SIG-M5 treated with dmso at 0.1 percent for 504 hours (cell line): ENCODE measurements around the gene CCDC201.
"Not testable (repeated sequence)": the region's sequence is repeated elsewhere in the genome, so short reads cannot be mapped to it uniquely, and the experiment has no call there.

ENCODE experiments used
- DNase-seq: peaks from one replicate; lab custom pipeline; 2025; ENCODE audit not compliant: unreplicated experiment; lab: John Stamatoyannopoulos, UW

The CCDC201 gene

DNA sequence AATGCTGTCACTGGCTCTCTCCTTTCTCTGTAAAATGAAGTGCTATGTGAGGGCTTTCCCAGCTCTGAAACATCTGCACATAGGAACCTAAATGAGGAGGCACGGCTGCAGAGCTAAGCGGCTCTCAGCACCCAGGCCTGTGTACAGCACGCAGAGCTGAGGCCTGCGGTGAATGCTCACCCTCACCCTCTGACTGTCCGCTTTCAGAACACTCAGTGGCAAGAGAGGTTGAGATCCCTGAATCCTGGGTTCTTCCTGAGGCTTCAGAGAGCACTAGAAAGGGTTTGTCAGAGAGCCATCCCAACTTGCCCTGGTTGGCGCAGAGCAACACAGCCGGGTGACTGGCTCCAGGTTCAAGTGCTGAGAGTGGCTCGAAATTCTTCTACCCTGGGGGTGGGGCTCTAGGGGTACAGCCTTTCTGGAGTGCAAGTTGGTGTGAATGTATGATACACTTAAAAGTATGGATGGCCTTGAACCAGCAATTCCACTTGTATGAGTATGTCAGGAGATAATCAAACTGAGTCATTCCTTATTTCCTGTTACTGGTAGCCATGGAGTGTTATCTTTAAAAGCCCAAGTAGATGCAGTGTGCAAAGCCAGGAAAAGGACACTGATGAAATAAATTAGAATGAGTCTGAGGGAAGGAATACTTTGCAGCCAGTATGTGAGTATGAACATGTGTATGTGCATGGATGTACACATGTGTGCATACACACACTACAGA is 1.7 kb upstream of the CCDC201 start:
- DNase-seq, result no peak

DNA sequence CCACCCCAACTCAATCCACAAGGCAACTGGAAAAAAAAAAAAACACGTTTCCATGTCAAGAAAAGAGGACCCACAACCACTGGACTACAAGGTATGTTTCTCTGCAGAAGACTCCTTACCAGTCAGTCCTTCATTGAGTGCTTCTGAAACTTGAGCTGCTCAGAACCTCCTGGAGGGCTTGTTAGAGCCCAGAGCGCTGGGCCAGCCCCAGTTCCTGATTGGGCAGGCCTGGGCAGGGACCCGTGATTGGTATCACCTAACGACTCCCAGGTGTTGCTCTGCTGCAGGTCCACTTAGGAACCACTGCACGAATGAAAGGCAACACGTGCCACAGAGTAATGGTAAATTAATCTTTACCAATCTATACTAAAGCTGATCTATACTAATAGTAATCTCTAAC is 473 bp upstream of the CCDC201 start:
- DNase-seq, result no peak

DNA sequence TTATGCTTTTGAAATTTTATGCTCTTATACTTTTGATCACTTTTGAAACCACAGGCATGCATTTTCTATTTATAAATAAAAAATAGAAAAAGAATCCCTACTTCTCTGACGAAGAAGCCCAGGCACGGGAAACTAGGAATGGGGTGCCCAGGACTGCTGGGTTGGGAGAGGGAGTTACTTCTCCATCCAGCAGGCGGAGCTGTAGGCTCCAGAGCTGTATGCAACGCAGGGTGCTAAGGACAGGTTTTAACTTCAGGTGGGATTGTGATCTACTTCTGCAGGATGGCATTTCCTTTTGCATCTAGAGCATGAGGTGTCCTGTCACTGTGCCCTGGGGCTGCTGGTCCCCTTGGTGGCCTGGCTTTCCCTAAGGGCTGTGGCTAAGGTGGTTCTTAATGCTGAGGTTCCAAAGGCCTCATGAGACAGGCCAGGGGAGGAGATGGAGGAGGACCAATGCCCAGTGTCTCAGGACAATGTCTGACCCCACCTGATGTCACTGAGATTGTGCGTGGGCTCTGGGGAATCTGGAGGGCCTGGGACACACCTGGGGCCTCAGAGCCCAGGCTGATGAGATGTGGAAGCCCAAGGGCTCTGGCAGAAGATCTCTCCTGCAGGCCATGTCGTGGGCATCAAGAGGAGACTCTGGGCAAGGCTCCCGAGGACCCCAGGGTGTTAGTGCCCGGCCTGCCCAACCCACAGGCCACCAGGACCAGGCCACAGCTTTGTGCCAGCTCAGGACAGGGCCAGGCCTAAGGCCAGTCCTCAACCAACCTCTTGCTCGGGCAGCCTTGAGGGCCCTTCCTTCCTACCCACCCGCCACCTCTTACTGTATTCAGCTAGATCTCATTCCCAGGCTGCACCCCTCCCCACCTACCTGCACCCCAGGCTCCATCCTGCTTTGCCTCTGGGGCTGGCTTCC is 507 bp downstream of the CCDC201 start:
- DNase-seq, result no peak

DNA sequence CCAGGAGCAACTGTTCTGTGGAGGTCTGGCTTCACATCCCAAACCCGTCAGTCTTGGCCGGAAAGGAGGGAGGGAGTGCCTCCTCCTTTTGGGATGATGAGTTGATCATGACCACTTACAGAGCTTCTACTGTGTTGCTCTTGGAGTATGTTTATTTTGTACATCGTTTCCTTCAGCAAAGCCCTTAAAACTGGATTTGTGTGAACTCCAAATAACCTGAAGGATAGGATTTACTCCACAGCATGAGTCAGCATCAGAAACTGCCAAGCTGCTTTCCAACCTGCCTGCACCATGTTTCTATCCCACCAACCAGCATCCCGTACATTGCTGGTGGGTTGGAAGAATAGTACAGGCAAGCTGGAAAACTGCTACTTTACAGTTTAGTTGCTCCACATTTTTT is 3.5 kb downstream of the CCDC201 start:
- DNase-seq, result no peak

DNA sequence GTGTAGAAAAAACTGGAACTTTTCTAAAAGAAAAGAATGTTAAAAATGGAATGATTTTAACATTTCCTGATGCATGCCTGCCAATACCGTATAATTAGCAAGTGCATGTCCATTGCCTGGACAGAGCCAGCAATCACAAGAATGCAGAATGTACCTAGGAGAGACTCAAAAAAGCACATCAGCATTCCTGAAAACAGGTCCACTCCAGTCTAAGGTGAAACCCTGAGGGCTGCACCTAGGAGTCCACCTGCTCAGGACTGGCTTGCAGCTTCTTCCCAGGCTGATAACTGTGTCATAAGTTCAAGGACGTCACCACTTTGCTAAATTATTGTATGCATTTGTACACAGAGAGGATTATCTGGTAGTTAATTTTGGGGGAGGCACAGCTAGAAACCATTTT is 5.4 kb downstream of the CCDC201 start:
- DNase-seq, result no peak

DNA sequence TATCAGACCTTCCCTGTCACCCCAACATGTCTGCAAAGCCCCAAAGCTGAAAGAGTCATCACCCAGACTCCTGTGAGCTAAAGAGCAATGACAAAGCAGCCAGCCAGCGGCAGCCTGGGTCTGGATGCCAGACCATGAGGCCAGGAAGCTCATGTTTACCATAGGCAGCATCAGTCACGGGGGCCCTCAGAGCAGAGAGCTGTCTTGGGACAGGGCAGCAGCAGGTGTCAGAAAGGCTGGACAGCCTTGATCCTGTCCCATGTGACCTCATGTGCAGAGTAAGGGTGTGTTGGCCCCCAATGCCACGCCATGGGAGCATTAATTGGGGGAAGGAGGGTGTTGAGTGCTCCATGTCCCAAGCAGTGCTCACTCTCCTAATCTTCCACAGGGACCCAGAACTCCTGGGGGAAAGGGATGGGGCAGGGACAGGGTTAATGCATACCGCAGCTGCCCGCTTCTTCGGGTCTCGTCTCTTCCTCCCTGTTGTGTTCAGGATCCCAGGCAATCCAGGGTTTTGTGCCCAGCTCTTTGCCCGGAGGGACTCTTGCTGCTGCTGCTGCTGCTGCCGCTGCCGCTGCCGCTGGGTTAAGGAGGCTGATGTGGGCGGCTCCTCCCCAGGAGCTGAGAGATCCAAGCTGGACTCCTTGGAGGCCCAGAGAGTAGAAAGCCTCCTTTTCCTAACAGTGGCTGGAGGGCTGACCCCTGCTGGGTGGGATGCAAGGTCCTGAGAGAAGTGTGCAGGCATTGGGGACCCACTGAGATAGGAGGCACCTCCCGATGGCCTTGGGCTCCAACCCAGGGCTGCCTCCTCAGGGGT is 7.1 kb downstream of the CCDC201 start:
- no peak for DNase-seq

DNA sequence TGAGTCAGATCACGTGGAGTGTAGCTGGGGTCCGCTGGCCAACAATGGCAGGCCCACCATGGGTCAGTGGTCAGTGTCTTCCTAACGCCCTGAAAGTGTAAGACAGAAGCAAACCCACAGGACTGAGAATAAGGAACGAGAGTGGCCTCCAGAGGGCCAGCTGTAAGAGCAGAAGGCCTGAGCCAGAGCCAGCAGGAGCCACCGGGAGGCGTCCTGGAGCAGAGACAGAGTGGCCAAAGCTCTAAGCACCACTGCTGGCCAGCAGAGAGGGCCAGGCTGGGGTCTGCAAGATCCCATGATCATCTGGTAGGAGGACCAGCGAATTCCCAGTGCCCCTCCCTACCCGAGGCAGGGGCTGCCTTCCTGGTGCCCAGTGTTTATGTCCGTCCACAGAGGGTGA is 9.2 kb downstream of the CCDC201 start:
- no peak for DNase-seq

DNA sequence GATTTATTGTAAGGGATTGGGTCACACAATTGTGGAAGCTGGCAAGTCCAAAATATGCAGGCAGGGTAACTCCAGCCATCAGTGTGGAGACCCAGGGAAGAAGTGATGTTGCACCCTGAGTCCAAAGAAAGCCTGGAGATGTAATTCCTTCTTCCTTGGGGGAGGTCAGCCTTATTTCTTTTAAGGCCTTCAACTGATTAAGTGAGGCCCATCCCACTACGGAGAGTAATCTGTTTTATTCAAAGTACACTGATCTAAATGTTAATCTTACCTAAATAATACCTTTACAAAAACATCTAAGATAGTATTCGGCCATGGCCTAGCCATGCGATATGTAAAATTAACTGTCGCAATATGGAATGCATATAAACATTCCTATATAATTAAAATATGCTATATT is 16.0 kb downstream of the CCDC201 start:
- not testable (repeated sequence) for DNase-seq

DNA sequence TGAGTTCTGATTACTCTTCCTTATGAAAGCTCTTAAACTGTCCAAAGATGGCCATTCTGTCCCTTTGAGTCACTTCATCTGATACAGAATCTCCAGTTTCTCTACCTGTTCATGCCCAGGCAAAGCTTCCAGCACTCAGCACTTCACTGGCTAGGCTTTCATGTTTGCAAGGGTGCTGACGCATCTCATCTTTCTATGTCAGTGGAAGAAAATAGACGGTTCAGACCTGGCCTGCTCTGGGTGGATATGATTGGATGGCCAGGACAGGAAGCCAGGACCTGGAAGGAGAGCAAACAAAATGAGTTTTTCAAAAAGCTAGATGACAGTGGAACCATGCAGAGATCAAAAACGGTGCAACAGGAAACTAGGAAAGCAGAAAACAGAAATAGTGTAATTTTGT is 17.2 kb downstream of the CCDC201 start:
- DNase-seq, result not testable (repeated sequence)

DNA sequence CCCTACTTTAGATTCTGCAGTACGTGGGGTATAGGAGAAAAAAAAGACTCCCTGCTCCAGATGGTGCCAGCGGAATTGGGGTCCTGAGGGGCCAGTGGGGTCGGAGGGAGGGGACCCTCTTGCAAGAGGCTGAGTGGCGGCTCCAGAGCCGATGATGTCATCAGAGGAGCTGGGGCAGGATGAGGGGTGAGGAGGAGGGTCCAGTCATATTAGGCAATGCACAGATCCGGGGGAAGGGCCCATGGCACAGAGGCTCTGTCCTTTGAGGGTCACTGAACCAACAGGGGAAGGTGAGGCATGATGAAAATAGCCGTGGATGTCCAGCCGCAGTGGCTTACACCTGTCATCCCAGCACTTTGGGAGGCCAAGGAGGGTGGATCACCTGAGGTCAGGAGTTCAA is 19.4 kb downstream of the CCDC201 start:
- DNase-seq, result not testable (repeated sequence)

DNA sequence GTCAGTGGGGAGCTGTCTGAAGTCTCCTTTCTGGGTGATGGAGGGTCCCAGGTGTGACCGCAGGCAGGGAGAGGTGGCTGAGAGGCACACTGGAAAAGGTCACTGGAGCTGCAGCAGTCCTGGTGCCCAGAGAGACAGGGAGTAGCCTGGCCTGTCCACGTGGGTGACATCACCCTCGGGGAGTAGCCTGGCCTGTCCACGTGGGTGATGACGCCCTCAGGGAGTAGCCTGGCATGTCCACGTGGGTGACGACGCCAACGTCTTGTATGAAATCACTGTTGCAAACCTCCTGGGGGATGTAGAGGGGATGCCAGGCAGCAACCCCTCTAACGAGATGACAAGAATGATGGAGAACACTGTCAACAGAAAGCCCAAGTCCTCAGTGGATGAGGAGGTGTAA is 19.9 kb downstream of the CCDC201 start:
- DNase-seq, result not testable (repeated sequence)

DNA sequence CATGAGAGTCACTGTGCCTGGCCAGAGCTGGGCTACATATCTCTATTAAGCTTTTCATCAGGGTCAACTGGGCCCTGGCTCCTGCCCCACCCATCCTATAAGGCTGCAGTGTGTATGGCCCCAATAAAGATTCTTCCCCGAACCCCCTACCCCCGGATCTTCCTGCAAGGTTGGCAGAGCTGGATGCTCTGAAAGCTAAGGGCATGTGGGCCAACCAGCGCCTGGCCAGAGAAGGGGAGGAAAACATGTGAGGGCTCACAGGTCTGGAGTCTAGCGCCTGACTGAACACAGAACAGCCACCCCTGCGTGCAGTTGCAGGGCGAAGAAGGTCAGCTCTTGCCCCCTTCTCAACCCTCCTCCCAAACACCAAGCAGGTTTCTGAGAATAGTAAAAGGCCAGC is 24.1 kb downstream of the CCDC201 start:
- DNase-seq, result not testable (repeated sequence)

DNA sequence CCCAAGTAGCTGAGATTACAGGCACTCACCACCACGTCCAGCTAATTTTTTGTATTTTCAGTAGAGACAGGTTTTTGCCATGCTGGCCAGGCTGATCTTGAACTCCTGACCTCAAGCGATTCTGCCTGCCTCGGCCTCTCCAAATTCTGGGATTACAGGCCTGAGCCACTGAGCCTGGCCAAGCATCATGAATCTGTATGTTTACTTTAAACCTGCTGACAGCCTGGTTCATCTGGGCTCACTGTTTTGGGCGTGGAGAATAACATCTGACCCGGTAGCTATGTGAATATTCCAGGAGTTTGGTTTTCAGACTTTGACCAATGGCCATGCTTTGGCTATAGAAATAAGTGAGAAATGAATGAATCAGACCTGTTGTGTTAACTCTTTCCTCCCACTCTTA is 26.3 kb downstream of the CCDC201 start:
- not testable (repeated sequence) for DNase-seq

DNA sequence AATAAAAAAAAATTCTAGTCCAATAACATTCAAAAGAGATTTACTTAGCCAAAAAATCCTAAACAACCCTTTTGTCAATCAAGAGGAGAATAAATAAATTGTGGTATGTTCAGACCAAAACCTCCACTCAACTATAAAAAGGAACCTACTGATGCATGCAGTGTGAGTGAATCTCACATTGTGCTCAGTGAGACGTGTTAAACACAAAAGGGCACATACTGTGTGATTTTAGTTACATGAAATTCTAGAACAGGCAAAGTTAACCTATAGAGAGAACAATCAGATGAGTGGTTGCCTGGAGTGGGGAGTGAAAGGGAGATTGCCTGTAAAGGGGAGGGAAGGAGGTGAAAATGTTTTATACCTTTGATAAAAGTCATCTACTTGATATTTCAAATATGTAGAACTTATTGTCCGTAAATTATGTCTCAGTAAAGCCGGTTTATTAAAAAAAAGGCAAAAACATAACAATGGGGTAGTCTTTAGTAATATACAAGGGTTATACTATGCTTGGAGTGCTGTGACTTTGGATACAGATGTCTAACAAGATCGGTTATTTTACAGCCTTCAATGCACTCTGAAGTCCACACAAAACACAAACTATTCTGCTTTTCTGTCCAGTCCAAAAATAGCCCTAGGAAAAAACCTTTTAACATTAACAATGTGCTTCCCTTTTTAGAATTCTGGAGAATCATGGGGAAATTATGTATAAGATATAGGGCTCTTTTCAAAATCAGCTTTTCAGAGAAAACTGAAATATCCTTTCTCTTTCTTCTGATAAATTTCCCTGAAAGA is 30.8 kb downstream of the CCDC201 start:
- not testable (repeated sequence) for DNase-seq

DNA sequence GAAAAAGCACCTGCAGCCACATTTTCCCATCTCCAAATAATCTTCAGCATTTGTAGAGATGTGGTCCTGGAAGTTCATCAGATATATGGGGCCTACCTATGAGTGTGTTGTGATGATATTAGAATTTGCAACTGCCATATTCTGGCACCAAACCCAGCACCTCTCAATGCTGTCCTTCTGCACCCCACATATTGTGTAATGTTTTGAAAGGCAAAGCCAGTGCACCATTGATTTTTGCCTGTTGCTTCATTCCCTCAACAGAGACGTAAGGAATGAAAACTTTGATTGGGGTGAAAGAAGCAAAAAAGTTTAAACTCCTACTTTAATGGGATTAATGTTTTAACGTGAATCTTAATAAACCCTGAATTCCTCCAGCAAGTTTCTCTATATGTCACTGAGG is 34.0 kb downstream of the CCDC201 start:
- not testable (repeated sequence) for DNase-seq

DNA sequence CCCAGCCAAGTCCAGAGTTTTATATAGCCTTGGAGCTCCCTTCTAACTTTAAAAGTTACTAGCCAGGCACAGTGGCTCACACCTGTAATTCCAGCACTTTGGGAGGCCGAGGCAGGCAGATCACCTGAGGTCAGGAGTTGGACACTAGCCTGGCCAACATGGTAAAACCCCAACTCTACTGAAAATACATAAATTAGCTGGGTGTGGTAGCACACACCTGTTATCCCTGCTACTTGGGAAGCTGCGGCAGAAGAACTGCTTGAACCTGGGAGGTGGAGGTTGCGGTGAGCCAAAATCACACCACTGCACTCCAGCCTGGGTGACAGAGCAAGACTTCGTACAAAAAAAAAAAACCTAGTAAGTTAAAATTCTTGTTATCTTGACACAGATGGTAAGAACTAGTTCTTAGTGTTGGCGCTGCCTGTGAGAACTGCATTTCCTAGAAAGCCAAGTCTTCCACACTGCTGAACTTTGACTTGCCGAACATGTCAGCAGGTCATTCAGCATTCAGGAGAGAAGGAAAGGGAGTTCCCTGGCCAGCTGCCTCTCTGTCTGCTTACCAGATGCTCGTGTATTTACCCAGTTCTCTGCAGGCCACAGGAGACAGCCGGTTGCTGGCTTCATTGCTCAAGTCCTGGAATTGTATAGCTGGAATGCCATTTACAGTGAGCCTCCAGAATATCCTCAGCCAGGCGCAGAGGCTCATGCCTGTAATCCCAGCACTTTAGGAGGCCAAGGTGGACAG is 40.3 kb downstream of the CCDC201 start:
- DNase-seq, result not testable (repeated sequence)

DNA sequence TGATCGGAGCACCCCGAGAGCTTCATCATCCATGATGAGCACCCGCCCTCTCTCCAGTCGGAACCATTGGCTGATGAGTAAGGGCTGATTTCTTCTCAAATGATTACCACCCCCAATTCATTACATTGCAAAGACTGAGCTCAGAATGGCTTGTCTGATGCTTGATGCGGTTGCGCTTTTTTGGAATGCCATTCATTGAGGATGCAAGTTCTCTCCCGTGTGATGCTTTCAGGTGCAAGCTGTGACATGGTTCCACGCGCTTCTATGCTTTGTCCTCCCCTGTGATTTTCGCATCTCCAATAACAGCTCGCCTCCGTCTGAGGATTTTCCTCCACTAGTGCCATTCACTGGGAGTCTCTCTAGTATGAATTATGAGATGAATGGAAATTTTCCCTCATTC is 43.0 kb downstream of the CCDC201 start:
- DNase-seq, result not testable (repeated sequence)

DNA sequence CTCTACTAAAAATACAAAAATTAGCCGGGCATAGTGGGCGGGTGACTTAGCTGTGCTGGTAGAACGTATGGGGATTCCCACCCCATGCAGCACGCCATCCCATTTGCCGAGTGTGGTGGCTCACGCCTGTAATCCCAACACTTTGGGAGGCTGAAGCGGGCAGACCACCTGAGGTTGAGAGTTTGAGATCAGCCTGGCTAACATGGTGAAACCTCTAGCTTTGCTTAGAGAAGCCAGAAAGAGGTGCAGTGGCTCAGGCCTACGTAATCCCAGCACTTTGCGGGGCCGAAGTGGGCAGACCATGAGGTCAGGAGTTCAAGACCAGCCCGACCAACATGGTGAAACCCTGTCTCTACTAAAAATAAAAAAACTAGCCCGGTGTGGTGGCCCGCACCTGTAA is 45.2 kb downstream of the CCDC201 start:
- not testable (repeated sequence) for DNase-seq

DNA sequence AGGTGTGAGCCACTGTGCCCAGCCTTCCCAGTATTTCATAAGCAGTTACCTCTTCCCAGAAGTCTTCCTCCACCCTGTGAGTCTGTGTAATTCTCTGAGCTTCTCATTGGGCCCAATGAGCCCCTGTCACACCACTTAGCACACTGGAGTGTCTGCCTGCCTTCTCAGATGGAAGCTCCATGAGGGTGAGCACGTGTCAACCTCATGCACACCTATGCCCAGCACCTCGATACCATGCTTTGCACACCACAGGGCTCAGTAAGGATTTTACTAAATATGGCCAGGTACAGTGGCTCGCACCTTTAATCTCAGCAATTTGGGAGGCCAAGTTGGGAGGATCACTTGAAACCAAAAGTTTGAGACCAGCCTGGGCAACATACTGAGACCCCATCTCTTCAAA is 46.3 kb downstream of the CCDC201 start:
- DNase-seq, result not testable (repeated sequence)

DNA sequence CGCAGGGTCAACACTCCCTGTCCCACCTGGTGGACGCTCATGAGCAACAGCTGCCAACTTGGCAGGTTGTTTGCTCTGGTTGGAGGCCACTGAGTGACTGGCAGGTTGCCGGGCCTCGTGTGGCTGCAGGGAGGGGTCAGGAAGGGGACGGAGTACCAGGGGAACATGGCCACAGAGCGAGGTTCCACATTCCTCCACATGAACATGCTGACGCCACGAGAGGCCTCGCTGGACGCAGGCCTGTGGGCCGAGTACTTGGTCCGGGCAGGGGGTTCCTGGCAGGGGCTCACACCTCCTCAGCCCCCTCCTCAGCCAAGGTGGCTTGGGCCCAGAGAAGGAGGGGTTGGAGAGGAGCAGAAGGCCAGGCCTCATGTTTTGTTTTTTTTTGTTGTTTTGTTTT is 54.1 kb downstream of the CCDC201 start:
- DNase-seq, result not testable (repeated sequence)
